HG02885 (cell line): ENCODE measurements around the gene VHLL.

Experiments
- ATAC-seq: cut with Tn5 transposase; IDR thresholded peaks from one replicate; pipeline ENCODE4 v1.9.1; 2021; ENCODE audit warnings: mild to moderate bottlenecking; ENCODE audit not compliant: unreplicated experiment, poor library complexity

Gene VHLL

DNA sequence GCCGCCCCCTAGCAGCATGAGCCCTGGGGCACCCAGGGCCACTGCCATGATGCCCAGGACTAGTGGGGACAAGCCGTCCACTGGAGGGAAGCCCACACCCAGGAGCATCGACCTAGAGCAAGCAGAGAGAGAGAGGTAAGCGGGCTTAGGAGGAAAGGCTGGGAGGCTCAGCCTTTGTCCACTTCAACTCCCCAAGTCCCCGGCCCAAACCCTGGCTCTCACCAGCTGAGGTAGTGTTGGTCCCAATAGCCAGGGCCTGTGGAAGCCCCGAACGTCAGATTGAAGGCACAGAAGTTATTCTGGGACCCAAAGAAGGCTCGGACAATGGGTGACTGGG, 6.0 kb downstream of the VHLL start:
- no peak for ATAC-seq

DNA sequence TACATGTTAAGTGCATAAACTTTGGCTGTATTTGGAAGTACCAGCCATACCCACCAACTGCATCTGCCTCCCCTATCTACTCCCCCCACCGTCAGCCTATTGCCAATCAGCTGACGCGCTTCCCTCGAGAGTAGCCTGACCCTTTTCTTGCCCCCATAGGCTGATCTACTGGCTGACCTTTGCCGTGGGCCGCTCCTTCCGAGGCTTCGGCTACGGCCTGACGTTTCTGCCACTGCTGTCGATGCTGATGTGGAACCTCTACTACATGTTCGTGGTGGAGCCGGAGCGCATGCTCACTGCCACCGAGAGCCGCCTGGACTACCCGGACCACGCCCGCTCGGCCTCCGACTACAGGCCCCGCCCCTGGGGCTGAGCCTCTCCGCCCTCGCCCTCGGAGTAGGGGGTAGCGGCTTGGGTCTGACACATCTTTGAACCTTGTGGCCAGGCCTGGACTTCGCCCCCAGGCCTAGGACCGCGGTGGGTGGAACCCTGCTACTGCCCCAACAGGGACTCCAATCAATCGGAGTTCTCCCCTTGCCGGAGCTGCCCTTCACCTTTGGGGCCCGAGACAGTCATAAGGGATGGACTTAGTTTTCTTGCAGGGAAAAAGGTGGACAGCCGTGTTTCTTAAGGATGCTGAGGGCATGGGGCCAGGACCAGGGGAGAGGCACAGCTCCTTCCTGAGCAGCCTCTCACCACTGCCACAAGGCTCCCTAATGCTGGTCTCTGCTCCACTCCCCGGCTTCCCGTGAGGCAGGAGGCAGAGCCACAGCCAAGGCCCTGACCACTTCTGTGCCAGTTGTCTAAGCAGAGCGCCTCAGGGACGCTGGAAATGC, 7.7 kb downstream of the VHLL start:
- ATAC-seq: no peak

- ATAC-seq: no peak
Observed at GRCh38 chr1:156289857-156290256, 9.2 kb downstream of the VHLL start.

DNA sequence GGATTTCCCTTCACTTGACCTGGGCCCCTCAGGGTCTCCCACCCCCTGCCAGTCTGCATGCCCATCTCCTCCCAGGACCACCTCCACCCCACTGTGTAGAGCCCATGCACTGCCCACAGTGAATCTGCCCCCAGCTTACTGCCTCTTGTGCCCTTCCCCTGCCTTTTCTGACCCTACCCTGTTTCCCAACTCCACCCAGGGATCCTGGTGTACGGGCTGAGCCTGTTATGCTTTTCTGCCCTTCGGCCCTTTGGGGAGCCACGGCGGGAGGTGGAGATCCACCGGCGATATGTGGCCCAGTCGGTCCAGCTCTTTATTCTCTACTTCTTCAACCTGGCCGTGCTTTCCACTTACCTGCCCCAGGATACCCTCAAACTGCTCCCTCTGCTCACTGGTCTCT, 13.0 kb downstream of the VHLL start:
- ATAC-seq: no peak

DNA sequence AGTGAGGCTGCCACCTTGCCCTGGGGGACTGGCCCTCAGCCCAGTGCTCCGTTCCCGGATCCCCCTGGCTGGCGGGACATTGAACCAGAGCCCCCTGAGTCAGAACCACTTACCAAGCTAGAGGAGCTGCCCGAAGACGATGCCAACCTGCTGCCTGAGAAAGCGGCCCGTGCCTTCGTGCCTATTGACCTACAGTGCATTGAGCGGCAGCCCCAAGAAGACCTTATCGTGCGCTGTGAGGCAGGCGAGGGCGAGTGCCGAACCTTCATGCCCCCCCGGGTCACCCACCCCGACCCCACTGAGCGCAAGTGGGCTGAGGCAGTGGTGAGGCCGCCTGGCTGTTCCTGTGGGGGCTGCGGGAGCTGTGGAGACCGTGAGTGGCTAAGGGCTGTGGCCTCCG, 13.7 kb downstream of the VHLL start:
- no peak for ATAC-seq

DNA sequence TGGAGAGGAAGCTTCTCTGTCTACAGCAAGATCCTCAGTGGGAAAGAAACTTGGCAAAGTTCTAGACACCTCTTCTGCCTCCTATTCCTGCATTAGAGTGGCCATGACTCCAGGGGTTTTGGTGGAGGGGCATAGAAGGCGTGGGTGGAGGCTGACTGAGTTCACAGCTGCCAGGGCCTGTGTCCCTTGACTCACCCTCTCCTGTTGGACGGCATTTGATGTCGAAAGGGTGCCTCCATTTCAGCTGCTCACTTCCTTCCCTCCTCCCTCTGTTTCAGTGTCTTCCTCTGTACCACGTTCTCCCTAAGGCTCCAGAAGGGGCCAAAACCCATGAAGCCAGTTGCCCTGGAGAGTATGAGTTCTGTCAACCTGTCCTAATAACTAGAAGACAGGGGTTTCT, 14.3 kb downstream of the VHLL start:
- no peak for ATAC-seq

DNA sequence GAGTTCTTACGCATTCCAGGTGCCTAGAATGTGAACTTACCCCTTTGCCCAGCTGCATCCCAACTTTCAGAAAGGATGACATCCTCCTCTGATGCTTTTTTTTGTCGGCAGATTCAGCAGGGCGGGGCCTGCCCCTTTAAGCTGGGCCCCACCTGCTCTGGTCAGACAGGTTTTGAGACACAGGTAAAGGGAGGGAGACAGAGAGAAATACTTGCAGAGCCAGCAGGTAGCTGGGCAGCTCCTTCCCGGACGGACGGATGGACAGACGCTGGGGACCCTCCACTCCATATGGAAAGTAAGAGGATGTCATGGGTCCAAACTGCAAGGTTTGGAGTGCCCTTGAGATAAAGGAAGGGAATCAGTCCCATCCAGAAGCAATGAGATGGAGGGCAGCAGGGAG, 15.0 kb downstream of the VHLL start, which contains the start of gene TMEM79:
TSS of gene TMEM79 (plus strand) at position 214 of the 400 bp plus-strand sequence. CDS start 902 bp downstream, outside the sequence.
- no peak for ATAC-seq

- no peak for ATAC-seq
Observed at GRCh38 chr1:156283521-156283920, 15.6 kb downstream of the VHLL start.

GRCh38 chr1:156282479-156283222, 16.5 kb downstream of the VHLL start, which contains the start of gene SMG5:
Gene SMG5 (minus strand): TSS chr1:156282825. CDS start chr1:156282680, 145 bp downstream.
- ATAC-seq: peak; percentile 84

DNA sequence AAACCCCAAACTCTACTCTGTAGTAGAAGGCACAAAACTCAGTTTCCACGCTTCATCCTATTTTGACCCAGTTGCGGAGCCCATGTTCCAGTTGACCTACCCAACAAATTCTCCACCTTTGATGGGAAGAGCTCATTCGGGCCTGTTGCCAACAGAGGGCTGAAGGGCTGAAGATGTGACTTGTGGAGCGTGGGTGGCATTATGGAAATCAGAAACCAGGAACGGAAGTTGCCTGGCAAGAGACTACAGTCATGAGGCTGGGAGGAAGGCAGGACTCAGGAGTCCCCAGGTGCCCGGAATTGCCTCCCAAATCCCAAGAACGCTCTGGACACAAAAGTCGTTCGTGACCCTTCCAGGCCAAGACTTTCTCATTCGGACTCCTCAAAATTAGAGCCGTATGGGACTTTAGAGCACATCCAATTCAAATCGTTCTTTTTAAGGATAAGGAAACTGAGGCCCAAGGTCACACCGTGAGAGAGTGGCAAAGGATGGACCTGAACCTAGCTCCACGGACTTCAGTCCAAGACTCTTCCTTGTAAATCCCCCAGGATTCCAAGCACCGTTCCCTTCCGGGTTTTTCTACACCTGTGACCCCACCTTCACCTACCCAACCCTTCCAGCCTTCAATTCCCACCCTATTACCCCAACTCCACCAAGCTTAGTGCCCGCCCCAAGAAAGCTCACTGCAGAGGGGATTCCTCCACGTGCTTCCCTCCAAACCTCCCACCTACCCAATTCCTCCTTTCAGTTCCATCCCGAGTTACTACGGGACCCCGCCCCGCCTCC, 17.2 kb downstream of the VHLL start:
- ATAC-seq: peak; percentile 1

- peak; percentile 39 for ATAC-seq
Observed at GRCh38 chr1:156281281-156281680, 17.8 kb downstream of the VHLL start.

GRCh38 chr1:156279837-156280236, 19.3 kb downstream of the VHLL start:
- ATAC-seq: no peak

- no peak for ATAC-seq
Observed at GRCh38 chr1:156276966-156277381, 22.1 kb downstream of the VHLL start.

DNA sequence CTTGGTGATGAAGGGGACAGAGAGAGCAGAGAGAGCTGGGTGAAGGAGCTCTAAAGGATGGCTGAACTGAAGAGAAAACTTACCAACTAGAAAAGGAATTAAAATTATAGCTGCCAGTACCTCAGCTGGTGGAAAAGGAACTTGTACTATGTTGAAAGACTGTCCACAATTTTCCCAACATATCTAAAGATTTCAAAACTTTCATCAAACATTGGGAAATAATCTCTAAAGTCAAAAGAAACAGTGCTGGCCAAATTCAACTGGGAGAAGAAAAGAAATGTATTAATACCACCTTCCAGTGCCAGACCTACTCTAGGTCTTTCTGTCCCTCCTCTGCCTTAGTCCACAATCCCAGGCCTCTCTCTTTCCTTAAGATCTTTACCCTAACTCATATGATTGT, 22.6 kb downstream of the VHLL start:
- no peak for ATAC-seq

- no peak for ATAC-seq
Observed at GRCh38 chr1:156270314-156270713, 28.8 kb downstream of the VHLL start.

DNA sequence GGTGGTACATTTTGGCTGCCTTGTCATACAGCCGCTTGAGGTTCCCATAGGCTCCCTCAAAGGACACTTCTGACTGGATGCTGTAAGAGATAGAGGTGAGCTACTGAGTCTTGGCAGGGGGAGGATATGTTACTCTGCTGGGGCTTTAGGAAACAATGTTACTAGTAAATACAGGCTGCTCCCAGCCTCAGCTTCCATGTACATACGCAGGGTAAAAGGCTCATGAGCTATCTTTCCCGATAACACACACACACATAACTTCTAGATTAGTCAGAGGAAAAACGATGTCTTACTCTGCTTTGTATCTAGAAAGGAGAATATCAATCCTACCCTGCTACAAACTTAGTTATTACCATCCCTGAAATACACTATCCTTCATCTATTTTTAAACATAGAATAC, 30.8 kb downstream of the VHLL start:
- no peak for ATAC-seq

- no peak for ATAC-seq
Observed at GRCh38 chr1:156266051-156266450, 33.1 kb downstream of the VHLL start.

DNA sequence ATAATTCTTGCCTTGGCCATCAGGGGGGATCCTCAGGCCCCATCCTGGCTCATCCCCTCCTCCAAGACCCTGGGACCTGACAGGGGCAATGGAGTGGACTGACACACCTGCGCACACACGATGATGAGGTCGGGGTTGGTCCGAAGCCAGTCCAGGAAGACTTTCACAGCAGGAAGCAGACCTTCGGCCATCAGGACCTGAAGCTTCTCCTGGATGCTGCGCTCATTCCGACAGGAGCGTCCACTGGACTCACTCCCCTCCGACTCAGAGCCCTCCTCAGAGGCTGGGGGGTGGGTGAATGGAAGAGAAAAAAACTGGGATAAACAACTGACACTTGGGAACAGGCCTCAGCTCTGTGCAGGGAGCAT, 35.8 kb downstream of the VHLL start:
- ATAC-seq: no peak

DNA sequence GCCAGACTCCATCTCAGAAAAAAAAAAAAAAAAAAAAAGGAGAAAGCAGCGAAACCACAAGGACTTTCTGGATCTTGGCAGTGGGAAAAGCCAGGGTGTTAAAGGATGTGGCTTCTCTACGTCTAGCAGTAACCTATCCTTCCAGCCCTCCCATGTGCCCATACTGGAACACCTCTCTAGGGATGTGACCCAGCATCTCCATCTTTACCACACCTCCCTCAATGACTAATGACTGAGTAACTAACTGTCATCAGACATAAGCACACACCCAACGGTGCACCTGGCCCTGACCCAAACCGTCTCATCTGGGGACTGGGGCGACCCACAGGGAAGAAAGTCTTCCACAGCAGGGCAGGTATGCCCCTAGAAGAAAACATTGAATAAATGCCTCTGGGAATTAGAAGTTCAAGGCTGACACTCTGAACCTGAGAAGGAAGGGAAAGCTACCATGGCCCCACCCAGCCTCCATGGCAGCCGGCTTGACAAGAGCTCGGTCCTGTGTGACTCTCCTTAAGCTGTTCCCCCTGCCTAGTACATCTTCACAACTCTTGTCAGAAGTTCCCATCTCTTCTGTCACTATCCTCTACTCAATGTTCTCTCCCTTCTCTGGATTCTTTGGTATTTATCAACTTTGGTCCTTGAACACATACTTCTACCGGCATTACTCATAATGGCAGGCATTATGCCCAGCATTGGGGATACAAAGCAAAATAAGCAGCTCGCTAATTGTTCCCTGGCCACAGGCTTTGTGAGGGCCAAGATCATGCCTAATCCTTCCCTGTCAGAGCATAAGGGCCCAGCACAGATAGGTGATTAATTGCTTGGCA, 36.4 kb downstream of the VHLL start:
- no peak for ATAC-seq

- no peak for ATAC-seq
Observed at GRCh38 chr1:156260896-156261295, 38.2 kb downstream of the VHLL start.
